HG03342 (cell line): ENCODE data around the gene UBXN10.

Experiments used
- ATAC-seq: cut with Tn5 transposase; IDR thresholded peaks from one replicate; pipeline ENCODE4 v1.9.1; 2021; ENCODE audit warnings: mild to moderate bottlenecking, moderate library complexity; ENCODE audit not compliant: unreplicated experiment

Gene UBXN10

DNA sequence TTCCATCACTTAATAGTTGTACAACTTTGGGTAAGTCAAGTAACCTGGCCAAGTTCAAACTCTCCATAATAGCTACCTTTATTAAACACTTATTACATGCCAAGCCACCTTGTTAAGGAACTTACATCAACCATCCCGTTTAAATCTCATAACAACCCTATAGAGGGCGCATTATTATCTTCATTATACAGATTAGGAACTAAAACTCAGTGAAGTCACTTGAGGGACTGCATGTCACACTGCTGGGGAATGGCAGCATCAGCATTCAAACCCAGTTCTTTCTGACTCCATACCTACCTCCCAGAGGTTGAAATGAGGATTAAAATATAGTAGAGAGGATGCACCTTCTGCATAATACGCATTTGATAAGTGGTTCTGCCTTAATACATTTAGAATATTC lies 47.5 kb downstream of the UBXN10 start:
- ATAC-seq, result no peak

DNA sequence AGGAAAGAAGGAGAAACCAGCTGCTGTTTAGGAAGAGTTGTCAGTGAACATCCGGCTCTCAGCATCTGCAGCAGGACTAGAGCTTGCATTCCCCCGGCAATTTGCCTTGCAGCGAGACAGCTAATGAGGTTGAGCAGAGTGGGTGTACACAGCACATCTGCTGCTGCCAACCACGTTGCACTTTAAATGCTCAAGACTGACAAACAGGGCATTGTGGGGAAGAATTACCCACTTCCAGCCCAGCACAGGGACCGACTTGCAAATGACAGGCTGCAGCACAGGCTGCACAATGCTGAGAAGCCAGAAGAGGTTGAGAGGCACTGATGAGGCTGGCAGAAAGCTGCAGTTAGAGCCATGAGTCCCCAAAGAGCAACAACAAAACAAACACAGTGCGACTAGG lies 48.0 kb downstream of the UBXN10 start:
- ATAC-seq, result no peak

DNA sequence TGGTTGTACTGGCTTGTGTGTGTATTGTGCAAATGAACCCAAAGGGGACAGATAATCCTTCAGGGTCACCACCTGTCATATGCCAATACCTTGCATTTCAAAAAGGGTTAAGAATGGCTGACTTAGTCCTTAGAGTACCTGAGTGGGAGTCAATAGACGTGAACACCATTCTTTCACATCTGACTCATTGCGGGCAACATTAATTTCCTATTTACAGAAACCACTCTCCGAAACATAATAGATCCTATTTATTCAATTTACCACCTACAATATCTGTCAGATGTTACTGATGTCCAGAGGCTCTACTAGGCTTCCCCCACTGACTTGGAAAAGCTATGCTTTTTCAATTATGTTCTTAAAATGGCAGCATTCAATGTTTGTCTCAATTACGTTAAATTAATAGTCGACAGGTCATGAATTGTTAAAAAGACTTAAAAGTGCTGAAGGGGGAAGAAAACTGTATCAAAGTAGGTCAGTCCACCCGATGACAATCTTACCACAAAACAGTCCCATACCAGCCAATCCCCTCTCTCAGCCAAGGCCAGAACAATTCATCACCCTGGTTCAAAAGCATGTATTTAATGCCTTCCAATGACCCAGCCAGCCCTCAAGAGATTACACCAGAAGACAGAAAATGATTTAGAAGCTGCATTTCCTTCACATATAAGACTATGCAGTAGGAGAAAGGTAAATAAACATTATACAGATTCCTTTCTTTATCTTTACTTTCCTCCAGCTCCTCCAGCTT lies 49.1 kb downstream of the UBXN10 start:
- no peak for ATAC-seq

DNA sequence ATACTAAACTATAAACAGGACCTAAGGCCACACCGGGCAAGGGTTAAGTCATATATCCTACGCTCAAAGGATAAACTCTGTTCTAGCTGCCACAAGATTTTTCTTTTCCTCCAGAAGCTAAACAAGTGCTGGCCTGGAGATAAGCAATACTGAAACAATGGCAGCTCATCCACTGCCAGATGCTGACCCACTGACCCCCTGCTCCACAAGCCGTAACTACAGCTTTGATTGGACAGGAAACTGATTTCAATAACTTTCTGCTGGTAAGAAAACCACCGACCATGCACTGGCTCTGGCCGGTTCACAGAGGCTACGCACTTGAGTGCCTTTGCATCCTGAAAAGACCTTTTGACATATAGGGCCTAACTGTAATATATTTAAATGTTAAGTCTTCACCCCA lies 51.8 kb downstream of the UBXN10 start:
- no peak for ATAC-seq

DNA sequence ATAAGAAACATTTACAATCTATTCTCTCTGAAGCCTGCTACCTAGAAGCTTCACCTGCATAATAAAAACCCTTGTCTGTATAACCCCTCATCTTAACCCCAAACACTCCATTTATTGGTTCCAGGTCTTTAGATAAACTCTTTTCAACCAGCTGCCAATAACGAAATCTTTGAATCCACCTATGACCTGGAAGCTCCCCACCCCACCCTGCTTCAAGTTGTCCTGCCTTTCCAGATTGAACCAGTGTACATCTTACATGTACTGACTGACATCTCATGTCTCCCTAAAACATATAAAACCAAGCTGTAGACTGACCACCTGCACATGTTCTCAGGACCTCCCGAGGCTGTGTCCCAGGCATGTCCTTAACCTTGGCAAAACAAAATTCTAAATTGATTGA lies 54.1 kb downstream of the UBXN10 start:
- no peak for ATAC-seq

DNA sequence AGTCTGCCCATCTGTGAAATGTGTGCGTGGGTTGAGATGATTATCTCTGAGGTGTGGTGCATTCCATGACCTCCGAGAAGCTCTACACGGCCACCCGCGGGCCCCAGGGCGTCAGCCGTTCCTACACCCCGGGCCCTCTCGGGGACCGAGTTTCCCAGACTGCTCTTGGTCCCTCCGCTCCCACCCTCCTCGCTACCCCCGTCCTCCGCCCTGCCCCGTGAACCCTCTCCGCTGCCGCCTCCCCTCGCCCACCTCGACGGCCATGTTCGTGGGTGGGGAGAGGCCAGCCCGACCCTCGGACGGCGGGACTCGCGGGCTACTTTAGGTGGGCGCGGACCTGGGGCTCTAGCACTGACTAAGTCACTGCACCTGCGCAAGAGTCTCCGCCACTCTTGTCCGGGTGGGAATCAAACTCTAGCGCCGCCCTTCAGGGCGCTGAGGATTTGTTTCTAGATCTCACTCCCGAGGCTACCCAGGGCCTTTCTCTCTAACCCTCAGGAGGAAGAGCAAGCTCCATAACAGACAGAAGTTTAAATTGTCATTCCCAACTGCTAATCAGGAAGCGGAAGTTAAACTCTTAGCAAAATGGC lies 57.1 kb downstream of the UBXN10 start:
- no peak for ATAC-seq
